B cell (primary cell): ENCODE measurements around the gene FBN2.

ENCODE experiments used
- EZH2 ChIP-seq: IDR thresholded peaks from 2 replicates; pipeline ENCODE4 v1.6.1; 2012; ENCODE audit warnings: borderline replicate concordance, low read depth, mild to moderate bottlenecking, moderate library complexity, low read length; ENCODE audit not compliant: insufficient read depth, poor library complexity, severe bottlenecking
- TF ChIP-seq, protein P1 (sequence below): fragments of 200-600 bp; IDR thresholded peaks from one replicate; pipeline ENCODE4 v1.8.0; 2022; ENCODE audit warnings: antibody characterized with exemption, mild to moderate bottlenecking

DNA sequence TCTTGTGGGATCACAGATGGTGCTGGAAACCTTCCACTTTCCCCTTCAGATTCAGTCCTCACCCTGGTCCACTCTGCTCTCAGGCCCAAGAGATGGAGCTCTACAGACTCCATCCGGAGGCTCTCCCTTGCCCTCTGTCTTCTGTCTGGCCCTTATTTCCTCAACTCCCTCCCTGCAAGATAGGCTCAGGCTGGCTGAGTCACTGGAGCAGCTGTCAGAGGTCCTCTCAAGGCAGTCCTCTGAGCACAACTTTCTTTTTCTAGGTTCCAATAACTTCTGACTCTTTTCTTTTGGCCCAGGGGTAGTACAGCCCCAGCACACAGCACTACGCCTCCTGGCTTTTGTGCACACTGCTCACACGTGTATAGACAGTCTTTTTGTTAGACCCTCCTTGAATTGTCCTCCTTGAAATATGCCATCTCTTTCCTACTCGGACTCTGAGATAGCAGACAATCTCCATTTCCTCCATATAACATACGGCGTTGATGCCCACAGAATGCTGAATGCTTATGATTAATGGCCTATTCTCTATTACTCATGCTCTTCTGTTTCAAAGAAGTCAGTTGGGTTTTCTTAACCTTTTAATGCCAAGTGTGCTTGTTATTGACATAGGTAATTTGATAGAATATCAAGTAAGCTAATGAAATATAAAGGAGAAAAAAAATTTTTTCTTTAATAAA lies 261.4 kb downstream of the FBN2 start:
- TF ChIP-seq, protein P1, sequence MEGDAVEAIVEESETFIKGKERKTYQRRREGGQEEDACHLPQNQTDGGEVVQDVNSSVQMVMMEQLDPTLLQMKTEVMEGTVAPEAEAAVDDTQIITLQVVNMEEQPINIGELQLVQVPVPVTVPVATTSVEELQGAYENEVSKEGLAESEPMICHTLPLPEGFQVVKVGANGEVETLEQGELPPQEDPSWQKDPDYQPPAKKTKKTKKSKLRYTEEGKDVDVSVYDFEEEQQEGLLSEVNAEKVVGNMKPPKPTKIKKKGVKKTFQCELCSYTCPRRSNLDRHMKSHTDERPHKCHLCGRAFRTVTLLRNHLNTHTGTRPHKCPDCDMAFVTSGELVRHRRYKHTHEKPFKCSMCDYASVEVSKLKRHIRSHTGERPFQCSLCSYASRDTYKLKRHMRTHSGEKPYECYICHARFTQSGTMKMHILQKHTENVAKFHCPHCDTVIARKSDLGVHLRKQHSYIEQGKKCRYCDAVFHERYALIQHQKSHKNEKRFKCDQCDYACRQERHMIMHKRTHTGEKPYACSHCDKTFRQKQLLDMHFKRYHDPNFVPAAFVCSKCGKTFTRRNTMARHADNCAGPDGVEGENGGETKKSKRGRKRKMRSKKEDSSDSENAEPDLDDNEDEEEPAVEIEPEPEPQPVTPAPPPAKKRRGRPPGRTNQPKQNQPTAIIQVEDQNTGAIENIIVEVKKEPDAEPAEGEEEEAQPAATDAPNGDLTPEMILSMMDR: no peak
- TF ChIP-seq EZH2: no peak
